Prostate gland (tissue), 2 donors: ENCODE results near the gene ODAD2. TPM values are rescaled to one million over a fixed set of nuclear protein-coding genes. Genes with fewer than 3 reads are reported as not detected.
"Not testable (repeated sequence)": the region's sequence is repeated elsewhere in the genome, so short reads cannot be mapped to it uniquely, and the experiment has no call there.

Experiments
- DNase-seq: peaks from one replicate; pipeline ENCODE4 v3.0.0-alpha.2; 2019; ENCODE audit warnings: low spot score
- H3K27ac ChIP-seq, 2 donors: fragments of 200-600 bp; sonication (generic); 2 replicates each; pipeline ENCODE4 v1.5.1; 2017 to 2019
- H3K27me3 ChIP-seq: fragments of 200-600 bp; sonication (generic); replicated peaks from 2 replicates; pipeline ENCODE4 v1.5.1; 2019; ENCODE audit not compliant: insufficient read depth
- H3K36me3 ChIP-seq, 2 donors: fragments of 200-600 bp; sonication (generic); 1 replicate in 1 of 2; 2 replicates in 1 of 2; pipeline versions ENCODE4 v1.5.1 to v1.8.1; 2017 to 2019
- H3K4me1 ChIP-seq: fragments of 200-600 bp; sonication (generic); replicated peaks from 2 replicates; pipeline ENCODE4 v1.5.1; 2019
- H3K4me3 ChIP-seq, 2 donors: fragments of 200-600 bp; sonication (generic); 2 replicates each; pipeline ENCODE4 v1.5.1; 2017 to 2019
- H3K9me3 ChIP-seq: fragments of 200-600 bp; sonication (generic); 2 replicates; pipeline ENCODE4 v1.5.1; 2017
- POLR2A ChIP-seq: fragments of 450-650 bp; IDR thresholded peaks from one replicate; pipeline ENCODE4 v1.6.1; 2016; ENCODE audit warnings: antibody characterized with exemption, mild to moderate bottlenecking
- POLR2AphosphoS5 ChIP-seq: sonication (generic); formaldehyde crosslinking; IDR thresholded peaks from one replicate; pipeline ENCODE4 v1.6.1; 2017; ENCODE audit warnings: antibody characterized with exemption
- WGBS: methylation state at CpG from one replicate; pipeline ENCODE4 v1.1.5; 2018; 5-methylcytosine and 5-hydroxymethylcytosine counted together
- intact Hi-C: fragments of 100-400 bp; cut with DNase I; formaldehyde crosslinking; loops from one replicate; pipeline ENCODE4 v1.14.2; 2022
- total RNA-seq, 2 donors: library from RNA; depleted of rRNA; stranded (reverse); fragments of >200 nt; gene quantifications; one replicate each; pipeline ENCODE4 v1.1.0, GENCODE V29; 2016
- TF ChIP-seq, protein P1 (sequence below), 4 experiments: fragments of 200-600 bp in 2 of 4; fragments of 450-650 bp in 2 of 4; sonication (generic) in 2 of 4; IDR thresholded peaks; 1 replicate in 3 of 4; 2 replicates in 1 of 4; pipeline ENCODE4 v1.5.1; 2016 to 2019; ENCODE audit warnings: antibody characterized with exemption in 4 of 4, mild to moderate bottlenecking in 2 of 4, moderate library complexity in 2 of 4

Gene ODAD2
- total RNA-seq, 2 donors from 2014 or later = 1.3 to 6.6 TPM

DNA sequence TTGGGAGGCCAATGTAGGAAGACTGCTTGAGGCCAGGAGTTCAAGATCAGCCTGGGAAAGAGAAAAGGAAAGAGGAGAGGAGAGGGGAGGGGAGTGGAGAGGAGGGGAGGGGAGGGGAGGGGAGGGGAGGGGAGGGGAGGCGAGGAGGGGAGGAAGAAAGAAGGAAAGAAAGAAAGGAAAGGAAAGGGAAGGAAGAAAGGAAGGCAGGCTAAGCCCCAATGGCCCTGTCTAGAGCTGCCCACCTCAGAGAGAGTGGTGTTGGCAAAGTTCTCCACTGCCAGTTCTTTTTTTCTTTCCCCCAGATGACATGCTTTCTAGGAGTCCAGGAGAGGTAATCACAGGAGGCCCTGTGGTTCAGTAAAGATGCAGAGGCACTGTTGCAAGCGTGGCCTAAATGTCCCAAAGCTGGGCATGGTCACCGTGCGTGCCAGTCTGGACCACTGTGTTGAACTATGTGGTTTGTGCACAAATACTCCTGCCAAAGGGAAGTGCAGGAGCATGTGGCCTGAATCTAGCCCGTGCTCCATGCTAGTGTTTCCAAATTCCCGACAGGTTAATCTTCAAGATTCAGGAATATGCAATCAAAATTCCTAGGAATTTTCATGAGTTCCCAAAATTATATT, 39.7 kb downstream of the ODAD2 start:
- no peak for DNase-seq
- 96% methylated on average over 6 of the region's 6 CpGs for WGBS

DNA sequence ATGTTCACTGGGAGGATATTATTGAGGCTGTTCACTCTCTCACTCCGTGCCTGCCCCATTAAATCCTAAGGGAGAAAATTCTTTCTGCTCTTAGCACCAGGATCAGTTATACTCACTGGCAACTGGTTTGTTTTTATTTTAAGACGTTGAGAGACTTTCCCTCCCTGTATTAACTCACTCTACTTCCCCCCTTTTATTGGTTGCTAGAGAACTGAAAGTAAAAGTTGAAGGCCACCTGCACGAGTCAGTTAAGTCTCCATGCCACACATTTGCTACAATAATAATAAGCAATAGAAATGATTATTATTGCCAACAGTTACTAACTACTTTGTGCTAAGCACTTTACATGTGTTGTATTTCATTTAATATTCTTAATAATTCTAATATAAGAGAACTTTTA, 40.5 kb downstream of the ODAD2 start:
- intact Hi-C loops, H3K27me3 ChIP-seq, H3K9me3 ChIP-seq, H3K4me3 ChIP-seq, H3K4me1 ChIP-seq, H3K27ac ChIP-seq, DNase-seq, H3K36me3 ChIP-seq: not testable (repeated sequence)
- 22% methylated on average over 3 of the region's 3 CpGs for WGBS

More for the DNA sequence above, 39.7 kb downstream of the ODAD2 start:
- Histone ChIP-seq H3K9me3 (no peaks in the 10 kb centered on the region), H3K36me3 (no peaks in the 10 kb centered on the region), H3K4me1 (no peaks in the 10 kb centered on the region), H3K27ac (no peak overlapping the region), H3K4me3 (no peak overlapping the region), H3K27me3 (no peaks in the 10 kb centered on the region)
- TF ChIP-seq, protein P1, sequence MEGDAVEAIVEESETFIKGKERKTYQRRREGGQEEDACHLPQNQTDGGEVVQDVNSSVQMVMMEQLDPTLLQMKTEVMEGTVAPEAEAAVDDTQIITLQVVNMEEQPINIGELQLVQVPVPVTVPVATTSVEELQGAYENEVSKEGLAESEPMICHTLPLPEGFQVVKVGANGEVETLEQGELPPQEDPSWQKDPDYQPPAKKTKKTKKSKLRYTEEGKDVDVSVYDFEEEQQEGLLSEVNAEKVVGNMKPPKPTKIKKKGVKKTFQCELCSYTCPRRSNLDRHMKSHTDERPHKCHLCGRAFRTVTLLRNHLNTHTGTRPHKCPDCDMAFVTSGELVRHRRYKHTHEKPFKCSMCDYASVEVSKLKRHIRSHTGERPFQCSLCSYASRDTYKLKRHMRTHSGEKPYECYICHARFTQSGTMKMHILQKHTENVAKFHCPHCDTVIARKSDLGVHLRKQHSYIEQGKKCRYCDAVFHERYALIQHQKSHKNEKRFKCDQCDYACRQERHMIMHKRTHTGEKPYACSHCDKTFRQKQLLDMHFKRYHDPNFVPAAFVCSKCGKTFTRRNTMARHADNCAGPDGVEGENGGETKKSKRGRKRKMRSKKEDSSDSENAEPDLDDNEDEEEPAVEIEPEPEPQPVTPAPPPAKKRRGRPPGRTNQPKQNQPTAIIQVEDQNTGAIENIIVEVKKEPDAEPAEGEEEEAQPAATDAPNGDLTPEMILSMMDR (IDR thresholded peaks at IDR 0.05) = no peak
- no peak for TF ChIP-seq POLR2AphosphoS5
- no peak for TF ChIP-seq POLR2A
- intact Hi-C loops = no loop called here

DNA sequence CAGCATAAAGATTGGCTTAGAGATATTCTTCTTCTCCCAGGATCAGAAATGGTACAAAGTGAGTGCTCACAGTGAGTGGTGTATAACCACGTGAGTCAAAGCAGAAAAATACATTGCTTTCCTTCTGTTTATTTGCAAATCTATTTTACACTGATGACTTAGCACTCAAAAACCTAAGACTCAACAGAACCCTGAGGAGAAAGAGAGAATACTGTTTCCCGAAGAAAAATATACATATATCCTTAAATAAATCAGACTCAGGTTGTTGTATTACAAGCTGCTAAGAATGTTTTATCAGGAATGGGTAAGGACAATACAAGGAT, 48.7 kb downstream of the ODAD2 start:
- intact Hi-C loops = no loop called here
- no peak for DNase-seq
- no peaks in the 10 kb centered on the region for H3K9me3 ChIP-seq
- no peaks in the 10 kb centered on the region for H3K36me3 ChIP-seq
- H3K4me1 ChIP-seq = no peaks in the 10 kb centered on the region
- 76% methylated on average over 2 of the region's 2 CpGs for WGBS
- no peak overlapping the region for H3K27ac ChIP-seq
- no peaks in the 10 kb centered on the region for H3K27me3 ChIP-seq
- TF ChIP-seq POLR2AphosphoS5 (no peak), POLR2A (no peak)
- TF ChIP-seq, protein P1 (IDR thresholded peaks at IDR 0.05) = no peak
- no peak overlapping the region for H3K4me3 ChIP-seq

DNA sequence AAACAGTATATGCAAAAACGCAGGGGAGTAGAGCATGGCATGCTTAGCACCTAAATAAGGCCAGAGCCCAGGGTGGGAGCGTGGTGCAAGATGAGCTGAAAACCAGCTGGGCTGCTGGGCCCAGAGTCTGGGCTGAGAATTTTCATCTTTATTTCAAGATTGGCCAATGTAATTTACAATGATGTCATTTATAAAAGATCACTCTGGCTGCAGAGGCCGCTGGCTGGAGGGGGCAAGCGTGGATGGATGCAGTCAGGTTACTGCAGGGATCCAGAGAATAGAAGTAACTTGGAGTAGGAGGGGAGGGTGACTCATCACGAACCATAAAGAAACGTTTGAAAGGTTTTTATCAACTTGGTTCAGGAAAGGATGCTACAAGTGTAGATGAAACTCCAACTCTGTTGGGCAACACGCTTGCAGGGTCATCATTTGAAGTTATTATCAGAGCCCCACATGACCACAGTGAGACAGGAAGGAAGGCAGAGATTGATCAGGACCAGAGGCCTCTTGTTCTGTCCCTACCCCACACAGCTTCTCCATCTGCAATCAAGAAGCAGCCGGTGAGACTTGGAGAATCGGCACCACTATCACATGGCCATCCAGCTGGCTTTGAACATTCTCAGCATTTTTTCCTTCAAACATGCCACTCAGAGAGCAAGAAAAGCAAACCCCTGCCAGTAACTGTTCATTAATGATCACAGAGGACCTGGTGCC, 49.2 kb downstream of the ODAD2 start:
- Histone ChIP-seq H3K4me1 (no peaks in the 10 kb centered on the region), H3K36me3 (no peaks in the 10 kb centered on the region), H3K27me3 (no peaks in the 10 kb centered on the region), H3K9me3 (no peaks in the 10 kb centered on the region), H3K4me3 (no peak overlapping the region), H3K27ac (no peak overlapping the region)
- TF ChIP-seq POLR2AphosphoS5 (no peak), POLR2A (no peak)
- TF ChIP-seq, protein P1 (IDR thresholded peaks at IDR 0.05) = no peak
- no peak for DNase-seq
- 69% methylated on average over 9 of the region's 9 CpGs for WGBS
- intact Hi-C loops = no loop called here

DNA sequence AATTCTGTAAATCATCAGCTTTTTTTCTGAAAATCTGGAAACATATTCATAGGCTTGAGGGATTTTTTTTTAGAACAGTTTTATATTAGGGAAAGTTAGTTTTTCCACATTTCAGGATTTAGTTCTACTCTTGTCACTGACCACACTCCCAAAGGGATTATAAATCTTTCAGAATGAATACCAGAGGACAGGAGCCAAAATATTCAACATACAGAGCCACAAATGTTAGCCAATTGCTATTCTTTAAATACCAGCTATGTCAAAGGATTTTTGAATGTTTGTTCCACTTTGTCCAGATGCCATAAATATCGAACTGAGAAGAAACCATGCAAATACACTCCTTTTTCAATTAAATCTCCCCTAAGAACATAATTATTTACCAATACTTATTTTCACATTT, 50.7 kb downstream of the ODAD2 start:
- no peaks in the 10 kb centered on the region for H3K4me1 ChIP-seq
- TF ChIP-seq, protein P1 (IDR thresholded peaks at IDR 0.05) = no peak
- TF ChIP-seq POLR2A = no peak
- TF ChIP-seq POLR2AphosphoS5 = no peak
- WGBS = 26% methylated on average over 1 of the region's 1 CpG
- H3K36me3 ChIP-seq = no peaks in the 10 kb centered on the region
- no peak overlapping the region for H3K27ac ChIP-seq
- DNase-seq = no peak
- intact Hi-C loops = no loop called here
- H3K4me3 ChIP-seq = no peak overlapping the region
- no peaks in the 10 kb centered on the region for H3K27me3 ChIP-seq
- H3K9me3 ChIP-seq = no peaks in the 10 kb centered on the region
